HG03378 (cell line): Measurements from ENCODE around the gene MYO16.

Experiments
- ATAC-seq: cut with Tn5 transposase; IDR thresholded peaks from one replicate; pipeline ENCODE4 v1.9.1; 2021; ENCODE audit warnings: mild to moderate bottlenecking, moderate library complexity; ENCODE audit not compliant: unreplicated experiment

The MYO16 gene

GRCh38 chr13:108629181-108629752 is at the start of gene MYO16:
Gene MYO16, plus strand, starts transcription at chr13:108629611. Its CDS starts 234 bp downstream, at chr13:108629845.
- no peak for ATAC-seq

DNA sequence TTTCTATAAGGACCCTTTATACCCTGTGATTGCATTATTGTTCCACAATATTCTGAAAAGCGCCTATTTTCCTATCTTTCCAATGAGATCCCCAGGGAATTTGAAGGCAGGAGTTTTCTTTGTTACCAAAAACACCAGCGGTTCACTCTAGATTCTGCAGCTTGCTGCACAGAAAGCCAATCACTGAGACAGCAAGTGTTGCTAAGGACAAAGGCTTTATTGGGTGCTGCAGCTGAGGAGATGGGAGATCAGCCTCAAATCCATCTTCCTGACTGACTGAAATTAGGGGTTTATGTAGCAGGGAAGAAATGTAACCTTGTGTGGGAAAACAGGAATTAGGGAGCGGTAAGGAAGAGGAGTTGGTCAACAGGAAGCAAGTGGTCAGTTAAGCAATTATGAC is 42.6 kb upstream of the MYO16 start:
- ATAC-seq, result no peak

DNA sequence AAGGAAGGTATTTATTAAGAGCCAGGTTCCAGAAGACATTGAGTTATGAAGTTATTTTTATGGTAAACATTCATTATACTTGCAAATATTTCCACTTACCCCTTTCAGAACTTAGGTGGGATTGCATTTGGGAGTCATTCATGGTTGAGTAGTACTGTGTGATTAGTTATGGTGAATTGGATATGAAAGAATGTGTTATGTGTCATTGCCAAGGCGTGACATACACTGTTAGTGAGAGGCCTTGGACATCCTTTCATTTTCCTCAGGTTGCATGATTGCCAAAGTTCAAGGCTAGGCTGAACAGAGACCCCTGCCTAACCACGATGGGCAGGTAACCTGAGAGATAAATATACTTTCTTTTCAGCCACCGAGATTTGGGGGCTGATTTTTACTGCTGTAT is 40.9 kb upstream of the MYO16 start:
- ATAC-seq, result no peak

GRCh38 chr13:108594153-108594552 is 35.3 kb upstream of the MYO16 start:
- ATAC-seq, result no peak

GRCh38 chr13:108595436-108596274 is 33.8 kb upstream of the MYO16 start:
- ATAC-seq, result no peak

- no peak for ATAC-seq
Observed at GRCh38 chr13:108597943-108598342, 31.5 kb upstream of the MYO16 start.

DNA sequence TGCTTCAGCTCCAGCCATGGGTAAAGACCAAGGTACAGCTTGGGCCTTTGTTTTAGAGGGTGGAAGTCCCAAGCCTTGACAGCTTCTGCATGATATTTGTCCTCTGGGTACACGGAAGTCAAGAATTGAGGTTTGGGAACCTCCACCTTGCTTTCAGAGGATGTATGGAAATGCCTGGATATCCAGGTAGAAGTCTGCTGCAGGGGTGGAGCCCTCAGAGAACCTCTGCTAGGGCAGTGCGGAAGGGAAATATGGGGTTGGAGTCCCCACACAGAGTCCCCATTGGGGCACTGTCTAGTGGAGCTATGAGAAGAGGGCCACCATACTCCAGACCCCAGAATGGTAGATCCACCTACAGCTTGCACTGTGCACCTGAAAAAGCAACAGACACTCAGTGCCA is 23.0 kb upstream of the MYO16 start:
- no peak for ATAC-seq

DNA sequence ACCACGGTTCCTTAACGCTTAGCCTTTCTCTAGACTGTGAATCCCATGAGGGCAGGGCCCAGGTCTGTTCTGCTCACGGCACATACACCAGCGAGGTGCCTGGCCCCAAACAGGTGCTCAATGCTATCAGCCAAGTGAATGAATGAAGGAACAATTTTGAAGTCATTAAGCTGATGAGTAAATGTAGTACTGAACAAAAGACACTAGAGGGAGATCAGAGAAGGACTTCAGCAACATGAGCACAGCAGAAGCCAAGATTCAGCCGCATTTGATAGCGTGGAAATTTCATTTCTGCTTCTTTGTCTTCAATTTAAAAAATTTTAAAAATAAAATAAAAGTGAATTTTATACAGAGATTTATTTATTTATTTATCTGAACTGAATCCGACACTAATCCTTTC is 20.1 kb upstream of the MYO16 start:
- ATAC-seq, result no peak

DNA sequence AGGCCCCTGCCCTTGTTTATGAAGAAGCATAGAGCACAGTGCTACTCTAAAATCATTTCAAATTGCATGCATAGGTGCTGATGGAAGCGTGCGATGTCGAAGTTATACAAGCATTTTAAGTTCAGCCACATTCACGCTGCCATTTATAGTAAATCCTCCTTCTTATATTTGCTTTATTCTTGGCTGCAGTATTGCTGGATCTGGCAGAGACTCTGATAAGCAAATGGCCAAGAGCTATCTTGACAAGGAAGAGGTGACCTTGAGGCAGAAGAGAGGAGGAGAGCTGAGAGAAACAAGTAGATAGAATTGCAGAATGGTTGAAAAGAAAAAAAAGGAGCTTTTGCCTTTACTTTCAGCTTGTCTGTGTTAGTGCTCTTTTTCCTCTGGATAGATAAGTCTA is 18.9 kb upstream of the MYO16 start:
- ATAC-seq, result no peak

GRCh38 chr13:108615241-108615640 is 14.2 kb upstream of the MYO16 start:
- ATAC-seq, result no peak

GRCh38 chr13:108618233-108618632 is 11.2 kb upstream of the MYO16 start:
- no peak for ATAC-seq

GRCh38 chr13:108621462-108621861 is 7.9 kb upstream of the MYO16 start:
- no peak for ATAC-seq

- ATAC-seq, result no peak
Observed at GRCh38 chr13:108624108-108624507, 5.3 kb upstream of the MYO16 start.

DNA sequence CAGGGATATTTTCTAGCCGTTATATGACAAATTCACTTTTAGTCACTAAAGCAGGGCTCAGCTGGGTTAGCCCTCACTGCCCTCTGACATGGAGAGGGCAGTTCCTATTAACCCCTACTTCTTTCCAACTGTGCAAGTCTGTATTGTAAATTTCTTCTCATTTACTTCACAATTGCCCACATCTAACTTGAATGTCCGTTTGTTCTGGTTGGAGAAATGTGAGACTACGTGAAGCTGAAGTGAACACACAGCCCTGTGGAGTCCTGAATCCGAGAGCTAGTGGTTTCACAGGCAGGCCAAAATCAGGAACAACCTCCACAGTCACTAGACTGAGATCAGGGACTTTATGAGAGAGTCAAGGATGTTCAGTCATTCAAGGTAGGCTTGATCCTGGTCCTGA is 4.4 kb upstream of the MYO16 start:
- no peak for ATAC-seq

DNA sequence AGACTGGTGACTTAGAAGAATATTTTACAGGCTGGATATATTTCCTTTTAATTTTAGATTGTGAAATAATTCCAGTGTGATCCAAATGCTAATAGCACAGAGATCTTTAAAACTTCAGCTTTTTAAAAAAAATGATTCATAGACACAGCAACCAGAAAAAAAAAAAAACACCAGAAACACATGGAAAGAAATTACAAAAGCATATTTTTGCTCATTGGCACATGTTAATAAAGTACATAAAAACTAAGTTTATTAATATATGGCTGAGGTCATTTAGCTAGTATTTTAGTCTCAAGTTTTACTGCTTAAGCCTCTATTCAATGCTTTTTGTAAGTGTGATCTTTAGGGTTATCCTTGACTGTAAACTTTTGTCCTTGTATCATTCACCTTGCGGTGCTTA is 577 bp downstream of the MYO16 start:
- no peak for ATAC-seq

- no peak for ATAC-seq
Observed at GRCh38 chr13:108632649-108633167, 3.3 kb downstream of the MYO16 start.

DNA sequence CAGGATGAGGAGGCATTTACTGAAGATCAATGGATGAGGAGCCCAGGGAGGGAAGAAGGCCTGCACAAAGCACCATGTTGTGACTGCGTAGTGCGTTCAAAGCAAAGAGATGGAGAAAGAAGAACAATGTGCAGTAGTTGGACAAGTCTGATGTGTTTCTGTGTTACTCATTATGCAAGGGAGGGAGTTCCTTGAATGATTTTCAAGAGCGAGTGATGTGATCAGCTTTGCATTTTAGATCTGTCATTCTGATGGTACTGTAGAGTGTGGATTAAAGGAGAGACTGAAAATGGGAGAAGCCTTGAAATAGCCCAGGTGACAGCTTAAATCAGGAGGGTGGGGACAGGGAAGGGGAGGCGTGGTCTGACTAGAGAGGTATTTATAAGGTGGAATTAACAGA is 9.5 kb downstream of the MYO16 start:
- no peak for ATAC-seq

DNA sequence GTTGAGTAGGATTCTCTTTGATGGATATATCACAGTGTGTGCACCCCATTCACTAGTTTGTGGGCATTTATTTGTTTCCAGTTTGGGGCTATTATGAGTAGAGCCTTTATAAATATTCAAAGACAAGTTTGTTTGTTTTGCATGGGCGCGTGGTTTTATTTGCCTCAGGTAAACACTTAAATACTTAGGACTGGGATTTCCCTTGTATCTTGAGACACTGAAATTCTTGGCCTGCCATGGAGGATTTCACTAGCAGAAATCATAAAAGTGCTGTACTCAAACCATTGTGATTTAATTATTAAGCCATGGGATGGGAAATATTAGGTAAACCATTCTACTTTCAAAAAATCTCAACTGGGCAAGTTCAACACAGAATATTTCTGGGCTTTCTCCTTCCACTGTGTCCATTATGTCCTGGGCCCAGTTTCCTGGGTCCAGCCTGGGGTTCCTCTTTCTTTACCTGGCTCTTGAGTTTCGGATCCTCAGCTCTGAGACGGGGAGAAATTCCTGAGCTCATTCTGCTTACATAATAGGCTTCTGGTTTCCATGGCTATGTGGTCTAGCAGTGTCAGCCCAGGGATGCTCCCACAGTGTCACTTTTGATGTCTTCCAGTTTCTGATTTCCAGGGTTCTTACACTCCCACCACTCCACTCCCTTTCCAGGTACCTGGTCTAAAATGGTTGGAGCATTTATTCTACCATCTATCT is 14.4 kb downstream of the MYO16 start:
- ATAC-seq, result no peak

DNA sequence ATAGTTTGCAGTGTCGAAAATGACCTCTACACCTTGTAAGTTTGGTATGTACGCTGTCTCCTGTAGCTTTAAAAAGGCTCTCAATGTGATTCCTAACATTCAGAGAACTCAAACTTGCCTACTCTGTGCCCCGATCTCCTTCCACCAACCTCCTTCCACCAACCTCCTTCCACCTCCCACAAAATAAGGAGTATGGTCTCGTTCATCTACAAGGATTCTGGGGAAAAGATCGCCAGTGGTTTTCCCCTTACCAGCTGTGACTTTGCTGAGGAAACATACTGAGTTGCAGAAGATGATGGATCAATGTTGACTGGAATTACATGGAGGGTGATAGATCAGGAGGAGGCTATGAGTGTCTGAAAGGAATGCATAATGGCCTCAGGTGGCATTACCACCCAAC is 16.0 kb downstream of the MYO16 start:
- no peak for ATAC-seq

- no peak for ATAC-seq
Observed at GRCh38 chr13:108650271-108650670, 20.9 kb downstream of the MYO16 start.

DNA sequence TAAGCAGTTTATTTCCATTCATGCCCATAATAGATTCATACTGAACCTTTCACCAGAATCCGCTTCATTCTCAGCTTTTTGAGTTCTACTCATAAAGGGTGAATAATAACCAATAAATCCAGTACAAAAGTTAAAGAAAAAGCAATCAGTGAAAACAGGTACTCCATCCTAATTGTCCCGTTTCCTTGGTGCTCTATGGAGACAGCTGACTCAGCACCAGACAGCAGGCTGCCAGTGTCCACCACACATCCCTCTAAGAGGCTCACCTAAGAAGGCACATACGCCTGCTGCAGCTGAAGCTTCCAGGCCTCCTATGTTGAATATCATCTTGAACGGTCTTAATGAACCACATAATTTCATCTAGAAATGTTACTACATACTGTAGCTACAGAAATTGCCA is 27.3 kb downstream of the MYO16 start:
- no peak for ATAC-seq

- no peak for ATAC-seq
Observed at GRCh38 chr13:108657519-108657918, 28.1 kb downstream of the MYO16 start.
